GM12878 (cell line): ENCODE results near the gene MIAT. TPM values are rescaled to one million over a fixed set of nuclear protein-coding genes. Genes with fewer than 3 reads are reported as not detected.
A peak's percentile ranks its signal among the peaks of the same experiment; 100 is the strongest.

ENCODE experiments used
- ATAC-seq: fragments of 200-7000 bp; cut with Tn5 transposase; 3 replicates; pipeline ENCODE4 v1.9.1; 2020; ENCODE audit warnings: mild to moderate bottlenecking, moderate library complexity
- BruUV-seq: library from RNA; stranded (reverse); fragments of 400-500 nt; replicated peaks from 2 replicates; lab custom pipeline; 2021; lab: Mats Ljungman, UMichigan
- CTCF ChIA-PET: fragments of 300-600 bp; sonication (Branson Sonifier 250); formaldehyde crosslinking; extraction: SDS; loops from one replicate; lab custom pipeline; 2021; ENCODE audit warnings: inconsistent platforms; lab: Yijun Ruan, JAX
- POLR2A ChIA-PET: fragments of 350-600 bp; formaldehyde crosslinking; extraction: SDS; loops from one replicate; lab custom pipeline; 2021; ENCODE audit warnings: inconsistent platforms; lab: Charles Lee
- RAD21 ChIA-PET: fragments of 300-600 bp; sonication (Branson Sonifier 250); formaldehyde crosslinking; loops from one replicate; lab custom pipeline; 2023; ENCODE audit warnings: antibody characterized with exemption; ENCODE audit not compliant: unreplicated experiment; lab: Charles Lee
- SMC1A ChIA-PET: fragments of 300-600 bp; sonication (Branson Sonifier 250); formaldehyde crosslinking; loops from one replicate; lab custom pipeline; 2023; ENCODE audit not compliant: unreplicated experiment, uncharacterized antibody; lab: Charles Lee
- DNase-seq: peaks from one replicate; pipeline ENCODE4 v3.0.0-alpha.2; 2011; ENCODE audit warnings: low read depth, low spot score
- FAIRE-seq: peaks from 3 replicates; lab custom pipeline; 2011; peaks lifted over from hg19 to GRCh38; lab: Jason Lieb, UNC
- H2AFZ ChIP-seq: 2 replicates; pipeline ENCODE4 v1.6.0; 2011; ENCODE audit warnings: low read depth, low read length, control low read depth; ENCODE audit not compliant: control insufficient read depth
- H3K27ac ChIP-seq: 2 replicates; pipeline ENCODE4 v1.5.1; 2011; ENCODE audit warnings: control low read depth; ENCODE audit not compliant: control insufficient read depth, insufficient read depth
- H3K27me3 ChIP-seq, 2 experiments: replicated peaks in 1 of 2; 2 replicates each; pipeline versions ENCODE4 v1.6.0 to v1.6.1; 2011; ENCODE audit warnings: low read length in 1 of 2; ENCODE audit not compliant: control insufficient read depth in 2 of 2, insufficient read depth in 2 of 2
- H3K36me3 ChIP-seq, 2 experiments: 2 replicates each; pipeline ENCODE4 v1.5.1; 2011; ENCODE audit warnings: low read length in 1 of 2; ENCODE audit not compliant: control insufficient read depth in 2 of 2, insufficient read depth in 2 of 2
- H3K4me1 ChIP-seq: 2 replicates; pipeline ENCODE4 v1.6.1; 2011; ENCODE audit warnings: mild to moderate bottlenecking, low read length, moderate library complexity, mixed read lengths; ENCODE audit not compliant: control insufficient read depth, insufficient read depth
- H3K4me2 ChIP-seq: 2 replicates; pipeline ENCODE4 v1.6.0; 2011; ENCODE audit warnings: control low read depth; ENCODE audit not compliant: control insufficient read depth, insufficient read depth
- H3K4me3 ChIP-seq: fragments of 200-600 bp; sonication (generic); 2 replicates; pipeline ENCODE4 v1.5.1; 2016
- H3K79me2 ChIP-seq: 2 replicates; pipeline ENCODE4 v1.6.0; 2011; ENCODE audit warnings: low read length; ENCODE audit not compliant: control insufficient read depth, insufficient read depth
- H3K9ac ChIP-seq: 2 replicates; pipeline ENCODE4 v1.8.0; 2011; ENCODE audit warnings: low read length, control low read depth, mixed read lengths; ENCODE audit not compliant: control insufficient read depth, insufficient read depth
- H3K9me3 ChIP-seq: replicated peaks from 3 replicates; pipeline ENCODE4 v1.5.1; 2011; ENCODE audit warnings: mild to moderate bottlenecking, low read length; ENCODE audit not compliant: control insufficient read depth, insufficient read depth
- H4K20me1 ChIP-seq: 2 replicates; pipeline ENCODE4 v1.6.0; 2011; ENCODE audit not compliant: control insufficient read depth, insufficient read depth
- ATF2 ChIP-seq: IDR thresholded peaks from 2 replicates; pipeline ENCODE4 v1.6.1; 2012; ENCODE audit warnings: low read length, inconsistent platforms
- CBX3 ChIP-seq: fragments of 200-600 bp; sonication (generic); IDR thresholded peaks from 2 replicates; pipeline ENCODE4 v1.6.1; 2016; ENCODE audit warnings: low read depth, borderline replicate concordance
- CHD1 ChIP-seq: IDR thresholded peaks from 2 replicates; pipeline ENCODE4 v1.6.1; 2012; ENCODE audit warnings: low read depth, low read length, improper control_type of control experiment
- CHD2 ChIP-seq: IDR thresholded peaks from 2 replicates; pipeline ENCODE4 v1.6.1; 2011; ENCODE audit warnings: low read depth, low read length, improper control_type of control experiment, borderline replicate concordance
- CREB1 ChIP-seq: IDR thresholded peaks from 2 replicates; pipeline ENCODE4 v1.6.1; 2012; ENCODE audit warnings: low read depth, mild to moderate bottlenecking, inconsistent platforms
- KAT2A ChIP-seq: conservative IDR thresholded peaks from 2 replicates; pipeline ENCODE4 v1.6.1; 2011; ENCODE audit warnings: low read depth, low read length; ENCODE audit not compliant: control insufficient read depth
- MEF2A ChIP-seq: IDR thresholded peaks from 2 replicates; pipeline ENCODE4 v1.6.1; 2011; ENCODE audit warnings: low read depth, mild to moderate bottlenecking, low read length, moderate library complexity; ENCODE audit not compliant: insufficient read depth
- MTA2 ChIP-seq: fragments of 450-650 bp; IDR thresholded peaks from 2 replicates; pipeline ENCODE4 v1.6.1; 2016; ENCODE audit warnings: low read depth, mild to moderate bottlenecking, moderate library complexity
- NFIC ChIP-seq: IDR thresholded peaks from 2 replicates; pipeline ENCODE4 v1.6.1; 2012; ENCODE audit warnings: low read depth, mild to moderate bottlenecking, inconsistent platforms, low read length, moderate library complexity
- NFXL1 ChIP-seq: fragments of 450-650 bp; IDR thresholded peaks from 2 replicates; pipeline ENCODE4 v1.6.1; 2017; ENCODE audit warnings: antibody characterized with exemption, mild to moderate bottlenecking, borderline replicate concordance
- NKRF ChIP-seq: fragments of 450-650 bp; conservative IDR thresholded peaks from 2 replicates; pipeline ENCODE4 v1.6.1; 2017; ENCODE audit warnings: mild to moderate bottlenecking, moderate library complexity
- NR2F1 ChIP-seq: fragments of 450-650 bp; conservative IDR thresholded peaks from 2 replicates; pipeline ENCODE4 v1.6.1; 2017; ENCODE audit warnings: mild to moderate bottlenecking
- PML ChIP-seq: IDR thresholded peaks from 2 replicates; pipeline ENCODE4 v1.6.1; 2012; ENCODE audit warnings: low read length, inconsistent platforms
- POLR2AphosphoS5 ChIP-seq: IDR thresholded peaks from 2 replicates; pipeline ENCODE4 v1.6.1; 2011; ENCODE audit warnings: mild to moderate bottlenecking, low read length, inconsistent platforms
- POU2F2 ChIP-seq: IDR thresholded peaks from 3 replicates; pipeline ENCODE4 v1.6.1; 2011; ENCODE audit warnings: low read depth, mild to moderate bottlenecking, low read length, borderline replicate concordance
- RFX5 ChIP-seq: IDR thresholded peaks from 2 replicates; pipeline ENCODE4 v1.6.1; 2011; ENCODE audit warnings: low read depth, low read length, improper control_type of control experiment
- SMAD1 ChIP-seq: fragments of 450-650 bp; IDR thresholded peaks from 2 replicates; pipeline ENCODE4 v1.6.1; 2018; ENCODE audit warnings: mild to moderate bottlenecking, low read depth; ENCODE audit not compliant: partially characterized antibody
- ZBED1 ChIP-seq: IDR thresholded peaks from 2 replicates; pipeline ENCODE4 v1.6.1; 2016; ENCODE audit warnings: borderline replicate concordance
- ZZZ3 ChIP-seq: IDR thresholded peaks from 2 replicates; pipeline ENCODE4 v1.6.1; 2011; ENCODE audit warnings: low read depth; ENCODE audit not compliant: control insufficient read depth, insufficient read length
- WGBS: methylation state at CpG from one replicate; pipeline ENCODE4 v1.1.6; 2016; ENCODE audit warnings: low lambda C conversion rate; ENCODE audit not compliant: insufficient replicate concordance, insufficient coverage; ENCODE audit errors: missing lambda C conversion rate; 5-methylcytosine and 5-hydroxymethylcytosine counted together
- in situ Hi-C: fragments of 300-500 bp; cut with MboI; formaldehyde crosslinking; loops from 9 replicates; pipeline ENCODE4 v1.14.3; 2018; ENCODE audit warnings: mixed read lengths
- intact Hi-C: fragments of 100-400 bp; cut with micrococcal nuclease; formaldehyde crosslinking; loops from one replicate; pipeline ENCODE4 v1.14.2; 2022; ENCODE audit not compliant: unreplicated experiment
- polyA plus RNA-seq, 11 experiments: library from polyadenylated mRNA; depleted of rRNA in 4 of 11; unstranded in 6 of 11; stranded (reverse) in 5 of 11; fragments of >200 nt; fragmentation: Nextera tagmentation in 4 of 11; fragmentation: Illumina TruSeq in 1 of 11; extraction: Ambion mirVana in 4 of 11; extraction: Trizol in 1 of 11; gene quantifications; 1 replicate in 1 of 11; 2 replicates in 10 of 11; pipeline versions ENCODE4 v1.2.1 to v1.2.3, GENCODE V29; 2011 to 2016; ENCODE audit warnings: inconsistent platforms in 2 of 11, missing spikeins in 2 of 11, low read depth in 1 of 11
- total RNA-seq, 4 experiments: library from RNA; depleted of rRNA in 3 of 4; stranded (reverse); fragments of >200 nt in 3 of 4; fragmentation: Illumina TruSeq in 1 of 4; extraction: Trizol in 1 of 4; gene quantifications; 2 replicates each; pipeline versions ENCODE4 v1.2.1 to v1.2.3, GENCODE V29; 2013 to 2021

The MIAT gene
- total and polyA plus RNA-seq, 10 of the 15 experiments (the other 5 are each of a cell fraction or from before 2014, with no cell fraction given), result 0.39 to 13.7 (median 4.6) TPM

- FAIRE-seq, result peak; percentile 84
- ChIA-PET CTCF (interaction anchor here (0.6 to 0.7 kb wide), 2 partner anchors 43 to 1293 kb away, joined by 3 read pairs; no protein-coding TSS in a partner anchor), RAD21 (interaction anchor here (0.6 kb wide), 1 partner anchor 10 kb away, joined by 5 read pairs; no protein-coding TSS in a partner anchor), POLR2A (no interaction called here), SMC1A (interaction anchor here (0.8 kb wide), 1 partner anchor 37 kb away, joined by 3 read pairs; no protein-coding TSS in a partner anchor)
- Histone ChIP-seq H2AFZ (no peak overlapping the region), H3K4me1 (peaks cover 55% of the 10 kb centered on the region), H3K4me3 (no peak overlapping the region), H3K36me3 (no peaks in the 10 kb centered on the region; a peak in 1 of 4 replicates), H3K4me2 (peak overlapping the region; percentile 34), H3K9ac (peak overlapping the region; percentile 58), H3K9me3 (peaks cover 4% of the 10 kb centered on the region; the same call in 2 of the 3 replicates), H3K27me3 (no peaks in the 10 kb centered on the region), H3K79me2 (no peaks in the 10 kb centered on the region), H4K20me1 (no peaks in the 10 kb centered on the region), H3K27ac (peak overlapping the region; percentile 98)
- DNase-seq, result peak; percentile 68
- no TSS peak for BruUV-seq
- 32% methylated on average over 4 of the region's 4 CpGs for WGBS
- intact Hi-C loops (no loop called here), in situ Hi-C loops (no loop called here)
- ATAC-seq, result peak; percentile 81
- TF ChIP-seq ZBED1 (0 out of 2 replicates have a peak, but pooled peaks have one; percentile 53), PML (peak; percentile 73; the same call in 1 of the 2 replicates), SMAD1 (no peak), ATF2 (0 out of 2 replicates have a peak, but pooled peaks have one; percentile 14), ZZZ3 (no peak), CREB1 (peak; percentile 67), KAT2A (no peak), RFX5 (no peak), CHD2 (no peak), CHD1 (no peak), NFIC (no peak), NFXL1 (no peak), POLR2AphosphoS5 (peak; percentile 89), CBX3 (no peak), MEF2A (no peak), NR2F1 (no peak), MTA2 (no peak), POU2F2 (no peak; the same call in 2 of the 3 replicates), NKRF (no peak)
Measured at GRCh38 chr22:26711205-26711963, 54.0 kb downstream of the MIAT start.
